ENCODE results near the gene EVPLL. TPM values are rescaled to one million over a fixed set of nuclear protein-coding genes. Genes with fewer than 3 reads are reported as not detected.
"Not testable (repeated sequence)": the region's sequence is repeated elsewhere in the genome, so short reads cannot be mapped to it uniquely, and the experiment has no call there.

Gene EVPLL
- total RNA-seq, 1 experiment from 2014 or later, result 0.61 TPM

DNA sequence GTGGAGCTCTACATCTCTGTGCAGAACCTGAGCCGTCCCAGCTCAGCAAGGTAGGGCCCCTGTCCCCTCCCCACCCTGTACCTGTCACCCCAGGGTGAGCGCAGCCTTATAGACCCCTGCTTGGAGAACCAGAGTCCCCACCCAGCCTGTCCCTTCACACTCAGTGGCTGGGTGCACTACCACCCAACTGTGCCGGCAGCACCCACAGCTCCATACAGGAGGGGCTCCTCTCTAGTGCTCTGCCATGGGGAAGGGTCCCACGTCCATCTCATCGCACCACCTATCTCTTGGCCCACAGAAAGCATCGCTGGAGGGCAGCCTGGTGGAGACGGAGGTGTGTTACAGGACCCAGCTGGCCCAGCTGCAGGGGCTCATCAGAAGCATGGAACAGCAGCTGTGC is 45.4 kb downstream of the EVPLL start:
- H3T11ph ChIP-seq (ENCODE audit: low read length); H2AK5ac ChIP-seq (ENCODE audit: insufficient read length, low read length); H3K36me3 Mint-ChIP-seq (ENCODE audit: insufficient read depth in 1 of 3, low read depth in 3 of 3); H2BK12ac ChIP-seq (ENCODE audit: insufficient read length, low read depth, low read length); H3K79me2 ChIP-seq (ENCODE audit: insufficient read depth, low read length); H3K4me2 ChIP-seq (ENCODE audit: insufficient read depth, insufficient read length, low read length); H2AFZ ChIP-seq (ENCODE audit: low read length); H3K18ac ChIP-seq (ENCODE audit: insufficient read length, low read depth, low read length); H4K91ac ChIP-seq (ENCODE audit: insufficient read length, low read depth, low read length); H3K9me3 Mint-ChIP-seq; H4K8ac ChIP-seq (replicated peaks; ENCODE audit: insufficient read length, low read depth, low read length); H3K4me1 Mint-ChIP-seq; H3K27ac Mint-ChIP-seq; H3K27me3 Mint-ChIP-seq (ENCODE audit: low read depth); H3K79me1 ChIP-seq (ENCODE audit: insufficient read depth, low read depth, low read length, poor library complexity, severe bottlenecking); H3K27me3 ChIP-seq (ENCODE audit: insufficient read depth, low read length); H3K9ac ChIP-seq (ENCODE audit: extremely low read depth, insufficient read length, low read length); H3K14ac ChIP-seq (ENCODE audit: insufficient read depth, low read length); H4K5ac ChIP-seq (ENCODE audit: insufficient read length, low read depth, low read length); H4K20me1 ChIP-seq (ENCODE audit: control insufficient read depth, insufficient read depth, insufficient read length); H2BK120ac ChIP-seq (ENCODE audit: low read depth, low read length, poor library complexity, severe bottlenecking); H2BK15ac ChIP-seq (ENCODE audit: low read depth, low read length); H3K4ac ChIP-seq (ENCODE audit: low read depth, low read length); H2BK5ac ChIP-seq (ENCODE audit: insufficient read length, low read length); H3K9me3 ChIP-seq (ENCODE audit: control insufficient read depth, low read depth, low read length); H3K4me3 Mint-ChIP-seq; H3K23ac ChIP-seq (ENCODE audit: insufficient read length, low read depth, low read length); H3K4me1 ChIP-seq (ENCODE audit: insufficient read depth, low read length); H3K27ac ChIP-seq (ENCODE audit: insufficient read length, low read depth, low read length); DNase-seq; H3K23me2 ChIP-seq (ENCODE audit: insufficient read length, low read depth, low read length, poor library complexity, severe bottlenecking); H3K56ac ChIP-seq (ENCODE audit: insufficient read length, low read depth, low read length); H2BK20ac ChIP-seq (ENCODE audit: low read depth, low read length, poor library complexity, severe bottlenecking): not testable (repeated sequence)
- no CpG with 5 or more reads among the region's 7 CpGs for WGBS (ENCODE audit: extremely low coverage, insufficient read length, low lambda C conversion rate)

DNA sequence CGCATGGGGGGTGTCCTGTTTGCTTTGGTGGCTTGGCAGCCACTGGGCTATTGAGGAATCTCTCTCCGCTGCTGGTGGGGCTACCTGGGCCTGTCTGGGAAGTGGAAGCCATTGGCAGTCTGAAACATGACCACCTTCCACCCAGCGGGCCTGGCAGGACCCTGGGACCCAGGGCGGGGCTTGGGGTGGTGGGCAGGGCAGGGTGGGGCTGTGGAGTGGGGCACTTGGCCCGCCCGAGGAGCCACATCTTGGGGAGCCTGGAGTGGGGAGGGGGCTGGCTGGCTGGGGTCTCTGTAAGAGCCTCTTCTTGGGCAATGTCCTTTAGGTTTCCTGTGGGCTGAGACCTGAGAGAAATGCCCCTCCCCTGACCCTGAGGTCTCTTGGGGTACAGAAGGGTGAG is 48.0 kb downstream of the EVPLL start:
- no CpG with 5 or more reads among the region's 6 CpGs for WGBS (ENCODE audit: extremely low coverage, insufficient read length, low lambda C conversion rate)
- H2AFZ ChIP-seq (ENCODE audit: low read length); H3K27me3 Mint-ChIP-seq (ENCODE audit: low read depth); H3K23ac ChIP-seq (ENCODE audit: insufficient read length, low read depth, low read length); H3K4ac ChIP-seq (ENCODE audit: low read depth, low read length); H4K5ac ChIP-seq (ENCODE audit: insufficient read length, low read depth, low read length); H2AK5ac ChIP-seq (ENCODE audit: insufficient read length, low read length); H2BK15ac ChIP-seq (ENCODE audit: low read depth, low read length); H3K9me3 ChIP-seq (ENCODE audit: control insufficient read depth, low read depth, low read length); H3K79me2 ChIP-seq (ENCODE audit: insufficient read depth, low read length); H3K79me1 ChIP-seq (ENCODE audit: insufficient read depth, low read depth, low read length, poor library complexity, severe bottlenecking); DNase-seq; H2BK5ac ChIP-seq (ENCODE audit: insufficient read length, low read length); H4K91ac ChIP-seq (ENCODE audit: insufficient read length, low read depth, low read length); H3K4me3 Mint-ChIP-seq; H3K14ac ChIP-seq (ENCODE audit: insufficient read depth, low read length); H3K4me1 ChIP-seq (ENCODE audit: insufficient read depth, low read length); H3K4me2 ChIP-seq (ENCODE audit: insufficient read depth, insufficient read length, low read length); H3K9me3 Mint-ChIP-seq; H3K36me3 Mint-ChIP-seq (ENCODE audit: insufficient read depth in 1 of 3, low read depth in 3 of 3); H4K8ac ChIP-seq (replicated peaks; ENCODE audit: insufficient read length, low read depth, low read length); H3K9ac ChIP-seq (ENCODE audit: extremely low read depth, insufficient read length, low read length); H3K4me1 Mint-ChIP-seq; H4K20me1 ChIP-seq (ENCODE audit: control insufficient read depth, insufficient read depth, insufficient read length); H2BK20ac ChIP-seq (ENCODE audit: low read depth, low read length, poor library complexity, severe bottlenecking); H3K18ac ChIP-seq (ENCODE audit: insufficient read length, low read depth, low read length); H2BK12ac ChIP-seq (ENCODE audit: insufficient read length, low read depth, low read length); H3K23me2 ChIP-seq (ENCODE audit: insufficient read length, low read depth, low read length, poor library complexity, severe bottlenecking); H3K56ac ChIP-seq (ENCODE audit: insufficient read length, low read depth, low read length); H3K27ac Mint-ChIP-seq; H3T11ph ChIP-seq (ENCODE audit: low read length); H3K27ac ChIP-seq (ENCODE audit: insufficient read length, low read depth, low read length); H2BK120ac ChIP-seq (ENCODE audit: low read depth, low read length, poor library complexity, severe bottlenecking); H3K27me3 ChIP-seq (ENCODE audit: insufficient read depth, low read length): not testable (repeated sequence)

Measured in H9 (cell line).